Nephron progenitor cell (in vitro differentiated cells): Measurements from ENCODE around the gene SAMM50.

ENCODE experiments used
- DNase-seq: peaks from one replicate; pipeline ENCODE4 v3.0.0; 2021
- H3K27ac Mint-ChIP-seq: 2 replicates; pipeline ENCODE4 v1.8.0; 2021; ENCODE audit warnings: mild to moderate bottlenecking, moderate library complexity, mixed read lengths
- H3K27me3 Mint-ChIP-seq: 2 replicates; pipeline ENCODE4 v1.8.0; 2021; ENCODE audit warnings: mild to moderate bottlenecking, low read depth, mixed read lengths; ENCODE audit not compliant: poor library complexity
- H3K36me3 Mint-ChIP-seq: 2 replicates; pipeline ENCODE4 v1.8.0; 2021; ENCODE audit warnings: low read depth, mixed read lengths
- H3K4me1 Mint-ChIP-seq: 2 replicates; pipeline ENCODE4 v1.8.0; 2021; ENCODE audit warnings: mixed read lengths
- H3K4me3 Mint-ChIP-seq: 2 replicates; pipeline ENCODE4 v1.8.0; 2021; ENCODE audit warnings: mild to moderate bottlenecking, moderate library complexity, mixed read lengths
- H3K9me3 Mint-ChIP-seq: 2 replicates; pipeline ENCODE4 v1.8.0; 2021; ENCODE audit warnings: mild to moderate bottlenecking, moderate library complexity, mixed read lengths
- CTCF ChIP-seq: fragments of 200-600 bp; sonication (generic); IDR thresholded peaks from 2 replicates; pipeline ENCODE4 v1.5.0; 2021; ENCODE audit warnings: antibody characterized with exemption

SAMM50 gene

DNA sequence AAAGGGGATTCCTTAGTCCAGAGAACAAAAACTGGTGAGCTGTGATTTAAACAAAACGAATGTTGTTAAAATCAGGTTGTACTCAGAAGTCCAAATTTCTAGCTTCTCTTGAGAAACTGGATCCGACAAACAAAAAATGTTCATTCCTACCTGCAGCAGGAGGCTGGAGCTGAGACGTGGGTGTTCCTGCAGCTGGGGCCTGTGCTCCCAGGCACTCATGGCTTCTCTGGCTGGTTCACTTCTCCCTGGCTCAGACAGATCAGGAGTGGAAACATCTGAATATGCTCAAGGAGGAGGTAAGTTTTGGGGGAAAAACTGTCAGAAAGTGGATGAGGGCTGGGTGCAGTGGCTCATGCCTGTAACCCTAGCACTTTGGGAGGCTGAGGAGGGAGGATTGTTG is 44.1 kb downstream of the SAMM50 start:
- peaks cover 59% of the 10 kb centered on the region for H3K36me3 Mint-ChIP-seq
- H3K4me3 Mint-ChIP-seq: no peak overlapping the region
- H3K9me3 Mint-ChIP-seq: no peaks in the 10 kb centered on the region
- no peak overlapping the region for H3K27ac Mint-ChIP-seq
- H3K4me1 Mint-ChIP-seq: peaks cover 77% of the 10 kb centered on the region
- no peak for TF ChIP-seq CTCF
- DNase-seq: no peak
- no peaks in the 10 kb centered on the region for H3K27me3 Mint-ChIP-seq

GRCh38 chr22:44000123-44000522 is 44.9 kb downstream of the SAMM50 start:
- Mint-ChIP-seq H3K27ac (no peak overlapping the region), H3K36me3 (peaks cover 57% of the 10 kb centered on the region), H3K9me3 (no peaks in the 10 kb centered on the region), H3K4me3 (no peak overlapping the region), H3K27me3 (no peaks in the 10 kb centered on the region), H3K4me1 (peaks cover 76% of the 10 kb centered on the region)
- TF ChIP-seq CTCF: no peak
- DNase-seq: no peak

GRCh38 chr22:44001521-44001920 is 46.3 kb downstream of the SAMM50 start:
- TF ChIP-seq CTCF: no peak
- H3K27me3 Mint-ChIP-seq: no peaks in the 10 kb centered on the region
- H3K4me1 Mint-ChIP-seq: peaks cover 66% of the 10 kb centered on the region
- DNase-seq: no peak
- H3K27ac Mint-ChIP-seq: no peak overlapping the region
- peaks cover 63% of the 10 kb centered on the region for H3K36me3 Mint-ChIP-seq
- H3K9me3 Mint-ChIP-seq: peaks cover 8% of the 10 kb centered on the region
- H3K4me3 Mint-ChIP-seq: no peak overlapping the region

- Mint-ChIP-seq H3K4me3 (no peak overlapping the region), H3K27me3 (no peaks in the 10 kb centered on the region), H3K27ac (no peak overlapping the region), H3K36me3 (peaks cover 63% of the 10 kb centered on the region), H3K9me3 (peaks cover 13% of the 10 kb centered on the region), H3K4me1 (peaks cover 58% of the 10 kb centered on the region)
- DNase-seq: no peak
- no peak for TF ChIP-seq CTCF
Measured at GRCh38 chr22:44002324-44002723, 47.1 kb downstream of the SAMM50 start.

- Mint-ChIP-seq H3K27ac (no peak overlapping the region), H3K4me1 (peaks cover 60% of the 10 kb centered on the region), H3K4me3 (no peak overlapping the region), H3K36me3 (peaks cover 64% of the 10 kb centered on the region), H3K27me3 (no peaks in the 10 kb centered on the region), H3K9me3 (peaks cover 19% of the 10 kb centered on the region)
- no peak for DNase-seq
- TF ChIP-seq CTCF: no peak
Measured at GRCh38 chr22:44002997-44003396, 47.8 kb downstream of the SAMM50 start.

DNA sequence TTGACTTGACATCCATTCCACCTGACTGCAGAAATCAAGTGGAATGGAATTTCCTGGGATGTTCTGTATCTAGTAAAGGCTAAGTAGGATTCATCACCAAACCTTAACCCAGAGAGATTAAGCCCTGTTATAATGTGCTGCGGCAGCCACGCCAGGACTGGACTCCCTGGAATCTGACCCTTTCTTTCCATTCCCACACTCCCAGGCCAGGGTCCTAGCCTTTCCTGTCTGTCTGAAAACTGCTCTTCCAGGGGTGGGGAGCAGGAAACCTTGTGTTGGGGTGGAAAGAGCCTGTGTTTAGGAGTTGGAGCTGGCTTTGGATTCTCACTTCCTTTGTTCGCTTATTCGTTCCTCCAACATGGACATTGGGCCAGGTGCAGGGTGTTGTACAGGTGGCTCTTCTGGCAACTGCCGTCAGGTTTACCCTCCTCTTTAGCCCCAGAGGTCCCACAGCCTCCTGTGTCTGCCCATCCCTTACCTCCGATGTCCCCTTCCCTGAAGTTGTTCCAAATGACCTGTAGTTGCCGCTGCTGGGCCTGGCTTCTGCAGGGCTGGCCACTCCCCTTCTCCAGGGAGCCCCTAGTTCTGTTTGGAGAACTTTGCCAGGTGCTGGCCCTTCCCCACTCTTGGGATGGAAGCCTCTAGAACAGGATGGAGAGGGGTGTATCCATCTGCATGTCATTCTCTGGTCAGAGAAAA is 48.3 kb downstream of the SAMM50 start:
- peak; percentile 41 for DNase-seq
- Mint-ChIP-seq H3K36me3 (peaks cover 58% of the 10 kb centered on the region), H3K4me1 (peaks cover 55% of the 10 kb centered on the region), H3K27me3 (no peaks in the 10 kb centered on the region), H3K27ac (peak overlapping the region; percentile 21), H3K4me3 (no peak overlapping the region), H3K9me3 (peaks cover 19% of the 10 kb centered on the region)
- peak; percentile 33 for TF ChIP-seq CTCF
